ENCODE data around the gene LIN52.

Gene LIN52

GRCh38 chr14:74048281-74048680 lies 36.5 kb upstream of the LIN52 start:
- no peaks in the 10 kb centered on the region for H3K79me2 ChIP-seq (ENCODE audit: control insufficient read depth, insufficient read depth, low read length)
- H3K27me3 ChIP-seq (ENCODE audit: insufficient read depth, low read length, poor library complexity): no peaks in the 10 kb centered on the region
- no peak overlapping the region for H3K4me2 ChIP-seq (ENCODE audit: low read length)
- H3K79me1 ChIP-seq (ENCODE audit: low read length): no peaks in the 10 kb centered on the region
- H4K8ac ChIP-seq (ENCODE audit: low read depth, low read length): no peak overlapping the region
- no peak overlapping the region for H2BK5ac ChIP-seq (ENCODE audit: low read length)
- H2AK5ac ChIP-seq (ENCODE audit: low read length): no peak overlapping the region
- no peak overlapping the region for H3K4me3 ChIP-seq (ENCODE audit: low read length)
- peak; percentile 62 for DNase-seq
- no peak overlapping the region for H3K9ac ChIP-seq (ENCODE audit: low read length)
- H3K56ac ChIP-seq (ENCODE audit: low read length): no peak overlapping the region
- H3K18ac ChIP-seq (ENCODE audit: low read length): no peak overlapping the region
- no peak overlapping the region for H3K23ac ChIP-seq (ENCODE audit: low read length)
- no peak overlapping the region for H3K4ac ChIP-seq (ENCODE audit: low read depth, low read length)
- H3K4me1 ChIP-seq (ENCODE audit: control insufficient read depth, low read depth, low read length): no peaks in the 10 kb centered on the region
- no peak overlapping the region for H4K5ac ChIP-seq (ENCODE audit: low read length)
- no peak overlapping the region for H3K27ac ChIP-seq (ENCODE audit: low read depth, low read length)
- no CpG with 5 or more reads among the region's 3 CpGs for WGBS (ENCODE audit: extremely low coverage, insufficient coverage, low lambda C conversion rate)
- no peak overlapping the region for H2BK120ac ChIP-seq (ENCODE audit: low read depth, low read length)
- H3K36me3 ChIP-seq (ENCODE audit: control insufficient read depth, insufficient read depth, low read length): no peaks in the 10 kb centered on the region
- H2BK15ac ChIP-seq (replicated peaks; ENCODE audit: low read depth): no peak overlapping the region

- no peak overlapping the region for H4K8ac ChIP-seq (ENCODE audit: low read depth, low read length)
- H2BK5ac ChIP-seq (ENCODE audit: low read length): no peak overlapping the region
- H2BK120ac ChIP-seq (ENCODE audit: low read depth, low read length): no peak overlapping the region
- no peaks in the 10 kb centered on the region for H3K36me3 ChIP-seq (ENCODE audit: control insufficient read depth, insufficient read depth, low read length)
- no peak overlapping the region for H3K18ac ChIP-seq (ENCODE audit: low read length)
- H3K79me2 ChIP-seq (ENCODE audit: control insufficient read depth, insufficient read depth, low read length): no peaks in the 10 kb centered on the region
- no peak overlapping the region for H3K27ac ChIP-seq (ENCODE audit: low read depth, low read length)
- H3K4me2 ChIP-seq (ENCODE audit: low read length): no peak overlapping the region
- no peaks in the 10 kb centered on the region for H3K79me1 ChIP-seq (ENCODE audit: low read length)
- H2AK5ac ChIP-seq (ENCODE audit: low read length): no peak overlapping the region
- H3K23ac ChIP-seq (ENCODE audit: low read length): no peak overlapping the region
- H3K9ac ChIP-seq (ENCODE audit: low read length): no peak overlapping the region
- WGBS (ENCODE audit: extremely low coverage, insufficient coverage, low lambda C conversion rate): no CpG with 5 or more reads among the region's 3 CpGs
- H2BK15ac ChIP-seq (replicated peaks; ENCODE audit: low read depth): no peak overlapping the region
- H4K5ac ChIP-seq (ENCODE audit: low read length): no peak overlapping the region
- no peak overlapping the region for H3K56ac ChIP-seq (ENCODE audit: low read length)
- no peak overlapping the region for H3K4me3 ChIP-seq (ENCODE audit: low read length)
- H3K27me3 ChIP-seq (ENCODE audit: insufficient read depth, low read length, poor library complexity): no peaks in the 10 kb centered on the region
- H3K4me1 ChIP-seq (ENCODE audit: control insufficient read depth, low read depth, low read length): no peaks in the 10 kb centered on the region
- no peak for DNase-seq
- no peak overlapping the region for H3K4ac ChIP-seq (ENCODE audit: low read depth, low read length)
These were observed 34.8 kb upstream of the LIN52 start for GRCh38 chr14:74049876-74050495.

GRCh38 chr14:74062809-74063150 lies 22.0 kb upstream of the LIN52 start:
- Histone ChIP-seq H3K27ac (ENCODE audit: low read depth, low read length) (no peak overlapping the region), H3K4ac (ENCODE audit: low read depth, low read length) (no peak overlapping the region), H3K18ac (ENCODE audit: low read length) (no peak overlapping the region), H2BK120ac (ENCODE audit: low read depth, low read length) (no peak overlapping the region), H3K4me3 (ENCODE audit: low read length) (no peak overlapping the region), H3K27me3 (ENCODE audit: insufficient read depth, low read length, poor library complexity) (no peaks in the 10 kb centered on the region), H3K23ac (ENCODE audit: low read length) (no peak overlapping the region), H4K5ac (ENCODE audit: low read length) (no peak overlapping the region), H3K79me1 (ENCODE audit: low read length) (no peaks in the 10 kb centered on the region), H3K4me2 (ENCODE audit: low read length) (no peak overlapping the region), H4K8ac (ENCODE audit: low read depth, low read length) (no peak overlapping the region), H2AK5ac (ENCODE audit: low read length) (no peak overlapping the region), H3K56ac (ENCODE audit: low read length) (no peak overlapping the region), H3K9ac (ENCODE audit: low read length) (no peak overlapping the region), H3K36me3 (ENCODE audit: control insufficient read depth, insufficient read depth, low read length) (no peaks in the 10 kb centered on the region), H2BK5ac (ENCODE audit: low read length) (no peak overlapping the region), H3K79me2 (ENCODE audit: control insufficient read depth, insufficient read depth, low read length) (no peaks in the 10 kb centered on the region), H2BK15ac (replicated peaks; ENCODE audit: low read depth) (no peak overlapping the region), H3K4me1 (ENCODE audit: control insufficient read depth, low read depth, low read length) (no peaks in the 10 kb centered on the region)
- WGBS (ENCODE audit: extremely low coverage, insufficient coverage, low lambda C conversion rate): no CpG with 5 or more reads among the region's 2 CpGs
- no peak for DNase-seq

- Histone ChIP-seq H4K8ac (ENCODE audit: low read depth, low read length) (no peak overlapping the region), H4K5ac (ENCODE audit: low read length) (no peak overlapping the region), H3K18ac (ENCODE audit: low read length) (no peak overlapping the region), H3K23ac (ENCODE audit: low read length) (no peak overlapping the region), H3K27ac (ENCODE audit: low read depth, low read length) (no peak overlapping the region), H3K4ac (ENCODE audit: low read depth, low read length) (no peak overlapping the region), H3K56ac (ENCODE audit: low read length) (no peak overlapping the region), H3K9ac (ENCODE audit: low read length) (no peak overlapping the region), H3K36me3 (ENCODE audit: control insufficient read depth, insufficient read depth, low read length) (no peaks in the 10 kb centered on the region), H2BK15ac (replicated peaks; ENCODE audit: low read depth) (no peak overlapping the region), H2BK120ac (ENCODE audit: low read depth, low read length) (no peak overlapping the region), H3K4me1 (ENCODE audit: control insufficient read depth, low read depth, low read length) (no peaks in the 10 kb centered on the region), H3K79me1 (ENCODE audit: low read length) (no peaks in the 10 kb centered on the region), H3K27me3 (ENCODE audit: insufficient read depth, low read length, poor library complexity) (no peaks in the 10 kb centered on the region), H3K79me2 (ENCODE audit: control insufficient read depth, insufficient read depth, low read length) (no peaks in the 10 kb centered on the region), H3K4me2 (ENCODE audit: low read length) (no peak overlapping the region), H2BK5ac (ENCODE audit: low read length) (no peak overlapping the region), H3K4me3 (ENCODE audit: low read length) (no peak overlapping the region), H2AK5ac (ENCODE audit: low read length) (no peak overlapping the region)
- no peak for DNase-seq
These were observed 20.3 kb upstream of the LIN52 start for GRCh38 chr14:74064426-74064825.

- Histone ChIP-seq H2BK120ac (ENCODE audit: low read depth, low read length) (no peak overlapping the region), H4K8ac (ENCODE audit: low read depth, low read length) (no peak overlapping the region), H3K79me2 (ENCODE audit: control insufficient read depth, insufficient read depth, low read length) (no peaks in the 10 kb centered on the region), H3K27me3 (ENCODE audit: insufficient read depth, low read length, poor library complexity) (no peaks in the 10 kb centered on the region), H3K56ac (ENCODE audit: low read length) (no peak overlapping the region), H4K5ac (ENCODE audit: low read length) (no peak overlapping the region), H2BK5ac (ENCODE audit: low read length) (no peak overlapping the region), H3K4me3 (ENCODE audit: low read length) (no peak overlapping the region), H3K79me1 (ENCODE audit: low read length) (no peaks in the 10 kb centered on the region), H2AK5ac (ENCODE audit: low read length) (no peak overlapping the region), H2BK15ac (replicated peaks; ENCODE audit: low read depth) (no peak overlapping the region), H3K27ac (ENCODE audit: low read depth, low read length) (no peak overlapping the region), H3K4ac (ENCODE audit: low read depth, low read length) (no peak overlapping the region), H3K36me3 (ENCODE audit: control insufficient read depth, insufficient read depth, low read length) (no peaks in the 10 kb centered on the region), H3K9ac (ENCODE audit: low read length) (no peak overlapping the region), H3K4me2 (ENCODE audit: low read length) (no peak overlapping the region), H3K4me1 (ENCODE audit: control insufficient read depth, low read depth, low read length) (no peaks in the 10 kb centered on the region), H3K18ac (ENCODE audit: low read length) (no peak overlapping the region), H3K23ac (ENCODE audit: low read length) (no peak overlapping the region)
- DNase-seq: no peak
- no CpG with 5 or more reads among the region's 3 CpGs for WGBS (ENCODE audit: extremely low coverage, insufficient coverage, low lambda C conversion rate)
These were observed 19.9 kb upstream of the LIN52 start for GRCh38 chr14:74064883-74065282.

- no peaks in the 10 kb centered on the region for H3K27me3 ChIP-seq (ENCODE audit: insufficient read depth, low read length, poor library complexity)
- H3K56ac ChIP-seq (ENCODE audit: low read length): no peak overlapping the region
- no peak overlapping the region for H3K18ac ChIP-seq (ENCODE audit: low read length)
- H3K9ac ChIP-seq (ENCODE audit: low read length): no peak overlapping the region
- H3K36me3 ChIP-seq (ENCODE audit: control insufficient read depth, insufficient read depth, low read length): no peaks in the 10 kb centered on the region
- no peak overlapping the region for H2BK15ac ChIP-seq (replicated peaks; ENCODE audit: low read depth)
- no peak overlapping the region for H3K4me2 ChIP-seq (ENCODE audit: low read length)
- DNase-seq: no peak
- H2AK5ac ChIP-seq (ENCODE audit: low read length): no peak overlapping the region
- no peak overlapping the region for H4K8ac ChIP-seq (ENCODE audit: low read depth, low read length)
- no peak overlapping the region for H4K5ac ChIP-seq (ENCODE audit: low read length)
- H3K79me2 ChIP-seq (ENCODE audit: control insufficient read depth, insufficient read depth, low read length): no peaks in the 10 kb centered on the region
- no CpG with 5 or more reads among the region's 3 CpGs for WGBS (ENCODE audit: extremely low coverage, insufficient coverage, low lambda C conversion rate)
- H3K4ac ChIP-seq (ENCODE audit: low read depth, low read length): no peak overlapping the region
- H3K4me1 ChIP-seq (ENCODE audit: control insufficient read depth, low read depth, low read length): no peaks in the 10 kb centered on the region
- no peak overlapping the region for H3K27ac ChIP-seq (ENCODE audit: low read depth, low read length)
- no peaks in the 10 kb centered on the region for H3K79me1 ChIP-seq (ENCODE audit: low read length)
- H3K4me3 ChIP-seq (ENCODE audit: low read length): no peak overlapping the region
- H2BK120ac ChIP-seq (ENCODE audit: low read depth, low read length): no peak overlapping the region
- no peak overlapping the region for H2BK5ac ChIP-seq (ENCODE audit: low read length)
- H3K23ac ChIP-seq (ENCODE audit: low read length): no peak overlapping the region
These were observed 18.8 kb upstream of the LIN52 start for GRCh38 chr14:74065746-74066575.
